IMR-90 (cell line): Measurements from ENCODE around the gene NUTM2B. TPM values are rescaled to one million over a fixed set of nuclear protein-coding genes. Genes with fewer than 3 reads are reported as not detected.
"Not testable (repeated sequence)": the region's sequence is repeated elsewhere in the genome, so short reads cannot be mapped to it uniquely, and the experiment has no call there.

Source experiments
- ATAC-seq: fragments of 200-7000 bp; cut with Tn5 transposase; 2 replicates; pipeline ENCODE4 v1.9.1; 2020; ENCODE audit warnings: low read depth, mild to moderate bottlenecking, moderate library complexity
- Bru-seq: library from RNA; stranded (reverse); fragments of 400-500 nt; gene quantifications from one replicate; lab custom pipeline; 2021; lab: Mats Ljungman, UMichigan
- BruChase-seq, 2 experiments: library from RNA; stranded (reverse); fragments of 400-500 nt; gene quantifications; one replicate each; lab custom pipeline; 2021; lab: Mats Ljungman, UMichigan
- BruUV-seq: library from RNA; stranded (reverse); fragments of 400-500 nt; replicated peaks from 2 replicates; lab custom pipeline; 2021; lab: Mats Ljungman, UMichigan
- CTCF ChIA-PET: fragments of 300-600 bp; formaldehyde crosslinking; extraction: SDS; loops from one replicate; lab custom pipeline; 2021; ENCODE audit warnings: antibody characterized with exemption; lab: Yijun Ruan, JAX
- POLR2A ChIA-PET: fragments of 300-600 bp; sonication (Branson Sonifier 250); formaldehyde crosslinking; loops from one replicate; lab custom pipeline; 2022; ENCODE audit warnings: antibody characterized with exemption; ENCODE audit not compliant: unreplicated experiment; lab: Charles Lee
- DNase-seq: peaks from one replicate; pipeline ENCODE4 v3.0.0; 2013
- H2AFZ ChIP-seq: replicated peaks from 2 replicates; pipeline ENCODE3; 2013; ENCODE audit warnings: low read length, mild to moderate bottlenecking; ENCODE audit not compliant: poor library complexity
- H2AK5ac ChIP-seq: 2 replicates; pipeline ENCODE4 v1.6.1; 2013; ENCODE audit warnings: low read depth, low read length, inconsistent platforms
- H2AK9ac ChIP-seq: replicated peaks from 2 replicates; pipeline ENCODE3; 2013; ENCODE audit warnings: mild to moderate bottlenecking, low read depth, low read length, moderate library complexity; ENCODE audit not compliant: poor library complexity
- H2BK120ac ChIP-seq: 2 replicates; pipeline ENCODE4 v1.6.1; 2013; ENCODE audit warnings: low read depth, low read length, inconsistent platforms
- H2BK15ac ChIP-seq: 3 replicates; pipeline ENCODE4 v1.6.1; 2013; ENCODE audit warnings: low read depth, low read length, inconsistent platforms
- H2BK20ac ChIP-seq: 2 replicates; pipeline ENCODE4 v1.6.1; 2013; ENCODE audit warnings: low read depth, mild to moderate bottlenecking, inconsistent platforms, low read length, moderate library complexity
- H2BK5ac ChIP-seq: 2 replicates; pipeline ENCODE4 v1.6.1; 2013; ENCODE audit warnings: mild to moderate bottlenecking, low read depth, low read length, inconsistent platforms; ENCODE audit not compliant: poor library complexity, severe bottlenecking
- H3K14ac ChIP-seq: replicated peaks from 2 replicates; pipeline ENCODE4 v1.6.1; 2013; ENCODE audit warnings: low read depth, low read length, inconsistent platforms
- H3K18ac ChIP-seq: 2 replicates; pipeline ENCODE4 v1.6.1; 2013; ENCODE audit warnings: low read depth, low read length, control low read depth
- H3K23ac ChIP-seq: 2 replicates; pipeline ENCODE4 v1.6.1; 2013; ENCODE audit warnings: low read depth, low read length, inconsistent platforms
- H3K27ac ChIP-seq: 2 replicates; pipeline ENCODE4 v1.5.1; 2013; ENCODE audit warnings: mild to moderate bottlenecking, control low read depth, low read length; ENCODE audit not compliant: insufficient read depth
- H3K27me3 ChIP-seq: 2 replicates; pipeline ENCODE4 v1.6.1; 2013; ENCODE audit warnings: low read length; ENCODE audit not compliant: control insufficient read depth, insufficient read depth
- H3K36me3 ChIP-seq: 2 replicates; pipeline ENCODE4 v1.6.1; 2013; ENCODE audit warnings: low read length, mixed read lengths; ENCODE audit not compliant: control insufficient read depth, insufficient read depth
- H3K4ac ChIP-seq: 2 replicates; pipeline ENCODE4 v1.6.1; 2013; ENCODE audit warnings: low read depth, low read length, inconsistent platforms
- H3K4me1 ChIP-seq: 2 replicates; pipeline ENCODE4 v1.6.1; 2013; ENCODE audit warnings: low read length, mixed read lengths; ENCODE audit not compliant: control insufficient read depth, insufficient read depth
- H3K4me2 ChIP-seq: 2 replicates; pipeline ENCODE4 v1.6.1; 2013; ENCODE audit warnings: low read depth, mild to moderate bottlenecking, control low read depth, low read length, moderate library complexity
- H3K4me3 ChIP-seq: 2 replicates; pipeline ENCODE4 v1.5.1; 2013; ENCODE audit warnings: low read depth, mild to moderate bottlenecking, control low read depth, low read length, moderate library complexity; ENCODE audit not compliant: insufficient read depth
- H3K56ac ChIP-seq: 2 replicates; pipeline ENCODE4 v1.6.1; 2013; ENCODE audit warnings: low read length, inconsistent platforms; ENCODE audit not compliant: insufficient read depth; ENCODE audit errors: extremely low read depth
- H3K79me1 ChIP-seq, 2 experiments: 2 replicates each; pipeline ENCODE4 v1.6.1; 2013; ENCODE audit warnings: low read length in 2 of 2, inconsistent platforms in 1 of 2, low read depth in 1 of 2
- H3K9ac ChIP-seq: 2 replicates; pipeline ENCODE4 v1.6.1; 2013; ENCODE audit warnings: low read depth, low read length, control low read depth
- H3K9me1 ChIP-seq: 2 replicates; pipeline ENCODE4 v1.6.1; 2013; ENCODE audit warnings: low read length, inconsistent platforms; ENCODE audit not compliant: insufficient read depth
- H3K9me3 ChIP-seq: 2 replicates; pipeline ENCODE4 v1.6.1; 2013; ENCODE audit warnings: low read length; ENCODE audit not compliant: control insufficient read depth, insufficient read depth
- H4K20me1 ChIP-seq: 2 replicates; pipeline ENCODE4 v1.6.1; 2013; ENCODE audit warnings: low read length, inconsistent platforms; ENCODE audit not compliant: insufficient read depth
- H4K5ac ChIP-seq: 2 replicates; pipeline ENCODE4 v1.6.1; 2013; ENCODE audit warnings: mild to moderate bottlenecking, low read depth, low read length, control low read depth
- H4K8ac ChIP-seq, 2 experiments: 2 replicates each; pipeline ENCODE4 v1.6.1; 2013; ENCODE audit warnings: low read depth in 2 of 2, low read length in 2 of 2, control low read depth in 1 of 2, inconsistent platforms in 1 of 2
- H4K91ac ChIP-seq: 2 replicates; pipeline ENCODE4 v1.6.1; 2013; ENCODE audit warnings: low read depth, low read length, inconsistent platforms; ENCODE audit not compliant: insufficient read depth
- WGBS, 2 experiments: methylation state at CpG; one replicate each; pipeline versions ENCODE4 v1.1.5 to v1.1.7; 2013; ENCODE audit warnings: missing lambda C conversion rate in 2 of 2; ENCODE audit not compliant: insufficient read length in 1 of 2; ENCODE audit errors: extremely low coverage in 2 of 2; 5-methylcytosine and 5-hydroxymethylcytosine counted together
- dilution Hi-C: fragments of 300-500 bp; cut with HindIII; formaldehyde crosslinking; loops from one replicate; pipeline ENCODE4 v1.14.3; 2018; ENCODE audit warnings: low sequenced_read_pairs; ENCODE audit not compliant: unreplicated experiment
- in situ Hi-C: fragments of 300-500 bp; cut with MboI; formaldehyde crosslinking; loops from 3 replicates; pipeline ENCODE4 v1.14.3; 2019; ENCODE audit warnings: low sequenced_read_pairs, inconsistent platforms, mixed read lengths
- intact Hi-C: fragments of 100-400 bp; cut with micrococcal nuclease; formaldehyde crosslinking; loops from 2 replicates; pipeline ENCODE4 v1.10.0; 2022
- long read RNA-seq: library from polyadenylated mRNA; unstranded; transcript quantifications from one replicate; pipeline ENCODE4 v2.0.0, GENCODE V29; 2021; ENCODE audit not compliant: unreplicated experiment
- polyA plus RNA-seq, 3 experiments: library from polyadenylated mRNA; depleted of rRNA; stranded (reverse); fragments of >200 nt; gene quantifications; 2 replicates each; pipeline ENCODE4 v1.2.3, GENCODE V29; 2012; ENCODE audit warnings: low replicate concordance in 1 of 3
- total RNA-seq: library from RNA; depleted of rRNA; stranded (reverse); fragments of >200 nt; gene quantifications from 2 replicates; pipeline ENCODE4 v1.2.3, GENCODE V29; 2012; rRNA removed

The NUTM2B gene
- total RNA-seq (under 0.01 and 0.18 TPM in 2 replicates), polyA plus RNA-seq (2012; rRNA removed) (0.22 and 0.29 TPM in 2 replicates), Bru-seq, nascent RNA (percentile 13 among the genes with signal in this experiment), BruChase-seq, experiment 1, labeled RNA remaining after a 6-hour chase (percentile 14 among the genes with signal in this experiment), BruChase-seq, experiment 2, labeled RNA remaining after a 2-hour chase (not detected)
- polyA plus RNA-seq (2012; cell fraction: cytosol; rRNA removed), result 0.19 and 0.25 TPM in 2 replicates
- polyA plus RNA-seq (2012; cell fraction: nucleus; rRNA removed; ENCODE audit: low replicate concordance), result 0.25 and 0.37 TPM in 2 replicates
- long read RNA-seq, result 0 reads

GRCh38 chr10:79702927-79703326 lies at the start of gene NUTM2B:
NUTM2B (plus strand) TSS chr10:79703227; CDS start chr10:79703610, 383 bp downstream.
- H3K23ac ChIP-seq, H3K4me3 ChIP-seq, H4K91ac ChIP-seq, CTCF ChIA-PET, H2BK120ac ChIP-seq, H3K56ac ChIP-seq, H4K20me1 ChIP-seq, H3K14ac ChIP-seq, intact Hi-C loops, H3K18ac ChIP-seq, H3K4ac ChIP-seq, H2AK5ac ChIP-seq, H3K27me3 ChIP-seq, H3K4me1 ChIP-seq, H3K4me2 ChIP-seq, H2AK9ac ChIP-seq, in situ Hi-C loops, ATAC-seq, DNase-seq, H4K8ac ChIP-seq, dilution Hi-C loops, H2BK15ac ChIP-seq, BruUV-seq, H4K5ac ChIP-seq, H2BK20ac ChIP-seq, H3K9me1 ChIP-seq, H3K9me3 ChIP-seq, POLR2A ChIA-PET, H2BK5ac ChIP-seq, H3K9ac ChIP-seq, H3K27ac ChIP-seq, H2AFZ ChIP-seq, H3K36me3 ChIP-seq, H3K79me1 ChIP-seq: not testable (repeated sequence)
- WGBS, 2 experiments, result no CpG with 5 or more reads among the region's 3 CpGs

DNA sequence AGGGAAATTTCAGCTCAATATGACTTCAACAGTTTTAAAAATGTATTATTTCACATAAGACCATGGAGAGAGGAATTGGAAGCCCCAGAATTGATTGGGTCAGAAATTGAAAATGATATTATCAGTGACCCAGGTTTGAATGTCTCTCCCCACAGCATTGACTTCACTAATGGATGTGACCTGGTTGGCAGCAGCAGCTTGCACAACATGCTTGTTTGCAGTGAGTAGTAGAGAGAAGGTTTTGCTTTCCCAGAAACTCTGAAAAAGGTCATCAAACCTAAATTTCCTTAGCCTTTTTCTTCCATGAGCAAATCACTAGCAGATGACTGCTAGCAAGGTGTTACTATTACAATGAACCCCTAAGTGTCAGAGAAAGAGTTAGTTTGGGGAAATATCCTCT lies 39.7 kb upstream of the NUTM2B start:
- H3K27me3 ChIP-seq, H4K20me1 ChIP-seq, H2BK15ac ChIP-seq, H2AK5ac ChIP-seq, ATAC-seq, H3K27ac ChIP-seq, H3K4ac ChIP-seq, H2BK120ac ChIP-seq, H3K4me3 ChIP-seq, H3K56ac ChIP-seq, H3K23ac ChIP-seq, H3K9ac ChIP-seq, H4K5ac ChIP-seq, H3K14ac ChIP-seq, POLR2A ChIA-PET, BruUV-seq, H3K18ac ChIP-seq, H4K91ac ChIP-seq, intact Hi-C loops, H2AK9ac ChIP-seq, dilution Hi-C loops, H4K8ac ChIP-seq, H3K4me1 ChIP-seq, H3K9me1 ChIP-seq, CTCF ChIA-PET, H3K9me3 ChIP-seq, H3K4me2 ChIP-seq, H2BK20ac ChIP-seq, H2AFZ ChIP-seq, H2BK5ac ChIP-seq, DNase-seq, H3K79me1 ChIP-seq, in situ Hi-C loops, H3K36me3 ChIP-seq: not testable (repeated sequence)
